ENCODE results near the gene CRPPA.
"Not testable (repeated sequence)": the region's sequence is repeated elsewhere in the genome, so short reads cannot be mapped to it uniquely, and the experiment has no call there.

The CRPPA gene

DNA sequence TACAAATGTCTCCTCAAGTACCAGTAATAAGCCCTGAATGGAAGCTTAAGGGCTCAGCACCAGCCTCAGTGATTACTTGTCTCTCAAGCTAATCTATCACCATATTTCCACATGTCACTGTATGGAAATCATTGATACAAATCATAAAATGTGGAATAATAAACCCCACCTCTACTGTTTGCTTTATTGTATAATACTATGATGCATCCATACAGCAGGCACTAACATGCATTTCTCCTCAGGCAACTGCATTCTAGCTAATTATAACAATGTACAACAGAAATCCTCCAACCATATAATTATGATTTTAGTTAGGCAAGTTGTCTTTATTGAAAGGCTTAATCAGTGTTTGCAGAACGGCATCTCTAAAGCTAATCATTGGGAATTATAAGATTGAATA, 26.2 kb downstream of the CRPPA start:
- Histone ChIP-seq H3K9me3 (ENCODE audit: control insufficient read depth in 1 of 2, low read length in 2 of 2) (no peaks in the 10 kb centered on the region), H3K36me3 (ENCODE audit: control insufficient read depth in 1 of 2, insufficient read depth in 2 of 2, low read length in 2 of 2) (no peaks in the 10 kb centered on the region), H3K4me3 (ENCODE audit: low read depth in 1 of 2, low read length in 2 of 2) (no peak overlapping the region), H3K27me3 (ENCODE audit: low read depth, low read length) (no peaks in the 10 kb centered on the region), H3K27ac (ENCODE audit: low read length) (no peak overlapping the region), H3K4me1 (ENCODE audit: control insufficient read depth in 1 of 2, insufficient read depth in 2 of 2, low read length in 2 of 2) (no peaks in the 10 kb centered on the region)

DNA sequence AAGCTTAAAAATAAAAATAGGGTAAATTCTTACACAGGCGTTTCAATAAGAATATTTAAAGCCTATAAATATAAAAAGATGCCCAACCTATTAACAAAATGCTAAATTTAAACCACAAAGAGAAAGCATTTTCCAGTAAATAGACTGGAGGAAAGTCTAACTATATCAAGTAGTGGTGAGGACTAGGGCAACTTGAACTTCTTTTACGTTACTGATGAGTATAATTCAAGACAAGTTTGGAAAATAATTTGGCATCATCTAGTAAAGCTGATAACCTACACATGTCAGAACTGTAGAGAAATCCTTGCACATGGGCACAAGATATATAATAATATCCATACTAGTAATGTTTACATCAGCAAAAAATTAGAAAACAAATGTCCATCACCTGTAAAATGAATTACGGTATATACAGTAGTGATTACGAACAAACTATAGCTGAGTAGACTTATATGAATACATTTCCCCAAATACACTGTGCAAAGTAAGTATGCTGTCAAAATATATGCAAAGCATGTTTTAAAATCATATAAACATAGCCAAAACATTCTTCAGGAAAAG, 27.4 kb downstream of the CRPPA start:
- Histone ChIP-seq H3K9me3 (ENCODE audit: control insufficient read depth in 1 of 2, low read length in 2 of 2) (no peaks in the 10 kb centered on the region), H3K27ac (ENCODE audit: low read length) (no peak overlapping the region), H3K36me3 (ENCODE audit: control insufficient read depth in 1 of 2, insufficient read depth in 2 of 2, low read length in 2 of 2) (no peaks in the 10 kb centered on the region), H3K27me3 (ENCODE audit: low read depth, low read length) (no peaks in the 10 kb centered on the region), H3K4me1 (ENCODE audit: control insufficient read depth in 1 of 2, insufficient read depth in 2 of 2, low read length in 2 of 2) (no peaks in the 10 kb centered on the region), H3K4me3 (ENCODE audit: low read depth in 1 of 2, low read length in 2 of 2) (no peak overlapping the region)

DNA sequence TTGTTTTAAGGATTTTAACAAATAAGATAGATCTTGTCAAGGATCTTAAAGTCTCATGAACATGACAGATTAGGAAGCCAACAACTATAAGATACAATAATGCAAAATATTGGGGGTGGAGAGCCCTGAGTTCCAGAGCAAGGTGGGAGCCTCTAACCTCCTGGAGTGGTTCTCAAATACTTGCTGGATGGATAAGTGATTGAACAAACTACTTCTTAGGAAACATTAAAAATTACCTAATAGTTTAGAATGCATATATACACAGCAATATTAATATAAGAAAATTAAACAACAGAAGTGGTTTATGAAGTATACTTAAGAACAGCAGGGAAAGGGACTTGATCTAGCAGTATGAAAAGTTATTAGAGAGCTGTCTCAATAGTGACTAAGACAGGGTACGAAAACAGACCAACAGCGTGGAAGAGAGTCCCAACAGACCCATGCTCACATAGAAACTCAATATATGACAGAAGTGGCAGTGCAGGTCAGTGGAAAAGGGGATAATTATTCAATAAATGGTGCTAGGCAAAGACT, 28.3 kb downstream of the CRPPA start:
- no peaks in the 10 kb centered on the region for H3K36me3 ChIP-seq (ENCODE audit: control insufficient read depth in 1 of 2, insufficient read depth in 2 of 2, low read length in 2 of 2)
- no peaks in the 10 kb centered on the region for H3K9me3 ChIP-seq (ENCODE audit: control insufficient read depth in 1 of 2, low read length in 2 of 2)
- H3K27me3 ChIP-seq (ENCODE audit: low read depth, low read length), result no peaks in the 10 kb centered on the region
- H3K27ac ChIP-seq (ENCODE audit: low read length), result no peak overlapping the region
- H3K4me1 ChIP-seq (ENCODE audit: control insufficient read depth in 1 of 2, insufficient read depth in 2 of 2, low read length in 2 of 2), result no peaks in the 10 kb centered on the region
- no peak overlapping the region for H3K4me3 ChIP-seq (ENCODE audit: low read depth in 1 of 2, low read length in 2 of 2)

DNA sequence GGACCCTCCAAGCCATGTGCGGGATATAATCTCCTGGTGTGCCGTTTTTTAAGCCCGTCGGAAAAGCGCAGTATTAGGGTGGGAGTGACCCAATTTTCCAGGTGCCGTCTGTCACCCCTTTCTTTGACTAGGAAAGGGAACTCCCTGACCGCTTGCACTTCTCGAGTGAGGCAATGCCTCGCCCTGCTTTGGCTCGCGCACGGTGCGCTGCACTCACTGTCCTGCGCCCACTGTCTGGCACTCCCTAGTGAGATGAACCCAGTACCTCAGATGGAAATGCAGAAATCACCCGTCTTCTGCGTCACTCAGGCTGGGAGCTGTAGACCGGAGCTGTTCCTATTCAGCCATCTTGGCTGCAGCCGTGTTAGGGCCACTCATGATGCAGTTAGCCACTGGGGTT, 37.6 kb downstream of the CRPPA start:
- not testable (repeated sequence) for H3K4me3 ChIP-seq (ENCODE audit: low read depth in 1 of 2, low read length in 2 of 2); H3K27me3 ChIP-seq (ENCODE audit: low read depth, low read length); H3K4me1 ChIP-seq (ENCODE audit: control insufficient read depth in 1 of 2, insufficient read depth in 2 of 2, low read length in 2 of 2); H3K9me3 ChIP-seq (ENCODE audit: control insufficient read depth in 1 of 2, low read length in 2 of 2); H3K27ac ChIP-seq (ENCODE audit: low read length); H3K36me3 ChIP-seq (ENCODE audit: control insufficient read depth in 1 of 2, insufficient read depth in 2 of 2, low read length in 2 of 2)

DNA sequence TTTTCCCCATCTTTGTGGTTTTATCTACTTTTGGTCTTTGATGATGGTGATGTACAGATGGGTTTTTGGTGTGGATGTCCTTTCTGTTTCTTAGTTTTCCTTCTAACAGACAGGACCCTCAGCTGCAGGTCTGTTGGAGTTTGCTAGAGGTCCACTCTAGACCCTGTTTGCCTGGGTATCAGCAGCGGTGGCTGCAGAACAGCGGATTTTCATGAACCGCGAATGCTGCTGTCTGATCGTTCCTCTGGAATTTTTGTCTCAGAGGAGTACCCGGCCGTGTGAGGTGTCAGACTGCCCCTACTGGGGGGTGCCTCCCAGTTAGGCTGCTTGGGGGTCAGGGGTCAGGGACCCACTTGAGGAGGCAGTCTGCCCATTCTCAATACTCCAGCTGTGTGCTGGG, 38.2 kb downstream of the CRPPA start:
- H3K27me3 ChIP-seq (ENCODE audit: low read depth, low read length); H3K27ac ChIP-seq (ENCODE audit: low read length); H3K9me3 ChIP-seq (ENCODE audit: control insufficient read depth in 1 of 2, low read length in 2 of 2); H3K4me1 ChIP-seq (ENCODE audit: control insufficient read depth in 1 of 2, insufficient read depth in 2 of 2, low read length in 2 of 2); H3K36me3 ChIP-seq (ENCODE audit: control insufficient read depth in 1 of 2, insufficient read depth in 2 of 2, low read length in 2 of 2); H3K4me3 ChIP-seq (ENCODE audit: low read depth in 1 of 2, low read length in 2 of 2): not testable (repeated sequence)

Measured in muscle layer of duodenum (tissue), 2 donors.